Tibial nerve (tissue), 4 donors: ENCODE results near the gene LTBP1. TPM values are rescaled to one million over a fixed set of nuclear protein-coding genes. Genes with fewer than 3 reads are reported as not detected.

Source experiments
- DNase-seq, 2 donors: peaks; one replicate each; pipeline ENCODE4 v3.0.0-alpha.2; 2019; ENCODE audit warnings: low spot score in 2 of 2
- H3K27ac ChIP-seq, 4 donors: fragments of 200-600 bp; sonication (generic) in 3 of 4; one replicate each; pipeline ENCODE4 v1.5.1; 2017 to 2019; ENCODE audit warnings: mild to moderate bottlenecking in 1 of 4
- H3K27me3 ChIP-seq, 2 donors: fragments of 200-600 bp; sonication (generic) in 1 of 2; one replicate each; pipeline versions ENCODE4 v1.5.1 to v1.6.0; 2017 to 2019
- H3K36me3 ChIP-seq, 3 donors: fragments of 200-600 bp; sonication (generic); one replicate each; pipeline ENCODE4 v1.5.1; 2018 to 2019
- H3K4me1 ChIP-seq, 4 donors: fragments of 200-600 bp; sonication (generic) in 3 of 4; one replicate each; pipeline ENCODE4 v1.5.1; 2017 to 2019
- H3K4me3 ChIP-seq, 4 donors: fragments of 200-600 bp; sonication (generic) in 3 of 4; one replicate each; pipeline ENCODE4 v1.5.1; 2017 to 2019; ENCODE audit warnings: mild to moderate bottlenecking in 1 of 4, moderate library complexity in 1 of 4
- H3K9me3 ChIP-seq, 4 donors: fragments of 200-600 bp; sonication (generic) in 3 of 4; one replicate each; pipeline ENCODE4 v1.5.1; 2017 to 2019
- EP300 ChIP-seq, 2 donors: sonication (generic); formaldehyde crosslinking; IDR thresholded peaks; one replicate each; pipeline ENCODE4 v1.6.1; 2017; ENCODE audit warnings: antibody characterized with exemption in 2 of 2, mild to moderate bottlenecking in 1 of 2
- POLR2A ChIP-seq, 2 donors: fragments of 450-650 bp; IDR thresholded peaks; one replicate each; pipeline ENCODE4 v1.6.1; 2017; ENCODE audit warnings: antibody characterized with exemption in 2 of 2, mild to moderate bottlenecking in 2 of 2, moderate library complexity in 2 of 2
- WGBS, 2 donors: methylation state at CpG; one replicate each; pipeline ENCODE4 v1.1.5; 2018; 5-methylcytosine and 5-hydroxymethylcytosine counted together
- total RNA-seq, 4 donors: library from RNA; depleted of rRNA; stranded (reverse); fragments of >200 nt; gene quantifications; one replicate each; pipeline ENCODE4 v1.1.0, GENCODE V29; 2016
- TF ChIP-seq, protein P1 (sequence below), 5 experiments: fragments of 200-600 bp in 3 of 5; fragments of 450-650 bp in 2 of 5; sonication (generic) in 3 of 5; IDR thresholded peaks; one replicate each; pipeline ENCODE4 v1.5.1; 2016 to 2019; ENCODE audit warnings: antibody characterized with exemption in 5 of 5, mild to moderate bottlenecking in 3 of 5, moderate library complexity in 2 of 5

LTBP1 gene
- total RNA-seq, 4 donors from 2014 or later: 29.4 to 89.8 (median 50.6) TPM

DNA sequence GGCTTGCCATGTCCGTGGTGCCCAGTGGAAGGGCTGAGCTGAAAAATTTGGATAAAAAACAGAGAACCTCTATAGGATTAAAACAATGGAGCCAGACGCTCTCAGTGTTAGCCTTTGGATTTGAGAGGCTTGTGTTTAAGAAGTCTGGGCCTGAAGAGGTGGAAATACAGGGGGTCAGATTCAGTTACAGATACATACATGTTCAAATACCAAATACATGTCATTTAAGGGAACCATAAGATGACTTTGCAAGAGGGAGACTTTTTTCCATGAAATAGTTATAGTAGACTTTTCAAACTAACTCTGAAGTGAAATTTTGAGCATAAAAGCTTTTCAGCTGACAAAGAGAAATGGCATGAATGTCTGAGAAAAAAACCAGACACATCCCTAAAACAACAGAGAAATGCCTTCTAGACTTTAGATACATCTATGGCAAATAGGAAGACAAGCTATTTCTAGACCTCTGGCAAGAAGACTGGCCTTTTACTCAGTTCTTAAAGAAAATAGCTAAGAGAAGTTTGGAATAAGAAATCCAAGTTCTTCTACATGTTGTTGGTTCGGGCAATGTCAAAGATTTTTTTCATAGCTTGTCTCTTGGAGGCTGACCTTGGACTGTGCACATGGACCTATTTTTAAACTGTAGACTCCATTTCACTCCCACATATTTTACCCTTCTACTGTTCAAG is 112.9 kb downstream of the LTBP1 start:
- Histone ChIP-seq H3K4me1 (no peaks in the 10 kb centered on the region), H3K4me3 (no peak overlapping the region), H3K27me3 (no peaks in the 10 kb centered on the region), H3K27ac (no peak overlapping the region), H3K36me3 (no peaks in the 10 kb centered on the region), H3K9me3 (no peaks in the 10 kb centered on the region)
- no peak for DNase-seq
- TF ChIP-seq EP300 (IDR thresholded peaks at IDR 0.05) (no peak), POLR2A (IDR thresholded peaks at IDR 0.05) (no peak)
- TF ChIP-seq, protein P1, sequence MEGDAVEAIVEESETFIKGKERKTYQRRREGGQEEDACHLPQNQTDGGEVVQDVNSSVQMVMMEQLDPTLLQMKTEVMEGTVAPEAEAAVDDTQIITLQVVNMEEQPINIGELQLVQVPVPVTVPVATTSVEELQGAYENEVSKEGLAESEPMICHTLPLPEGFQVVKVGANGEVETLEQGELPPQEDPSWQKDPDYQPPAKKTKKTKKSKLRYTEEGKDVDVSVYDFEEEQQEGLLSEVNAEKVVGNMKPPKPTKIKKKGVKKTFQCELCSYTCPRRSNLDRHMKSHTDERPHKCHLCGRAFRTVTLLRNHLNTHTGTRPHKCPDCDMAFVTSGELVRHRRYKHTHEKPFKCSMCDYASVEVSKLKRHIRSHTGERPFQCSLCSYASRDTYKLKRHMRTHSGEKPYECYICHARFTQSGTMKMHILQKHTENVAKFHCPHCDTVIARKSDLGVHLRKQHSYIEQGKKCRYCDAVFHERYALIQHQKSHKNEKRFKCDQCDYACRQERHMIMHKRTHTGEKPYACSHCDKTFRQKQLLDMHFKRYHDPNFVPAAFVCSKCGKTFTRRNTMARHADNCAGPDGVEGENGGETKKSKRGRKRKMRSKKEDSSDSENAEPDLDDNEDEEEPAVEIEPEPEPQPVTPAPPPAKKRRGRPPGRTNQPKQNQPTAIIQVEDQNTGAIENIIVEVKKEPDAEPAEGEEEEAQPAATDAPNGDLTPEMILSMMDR (IDR thresholded peaks at IDR 0.05): no peak
- 59 to 63% methylated on average over 3 of the region's 3 CpGs for WGBS, 2 donors

- Histone ChIP-seq H3K4me3 (no peak overlapping the region), H3K9me3 (no peaks in the 10 kb centered on the region), H3K27me3 (no peaks in the 10 kb centered on the region), H3K36me3 (no peaks in the 10 kb centered on the region), H3K27ac (no peak overlapping the region), H3K4me1 (no peaks in the 10 kb centered on the region)
- TF ChIP-seq, protein P1 (IDR thresholded peaks at IDR 0.05): no peak
- TF ChIP-seq EP300 (IDR thresholded peaks at IDR 0.05): no peak
- DNase-seq: no peak
- WGBS, 2 donors: 76 to 77% methylated on average over 2 of the region's 2 CpGs
These were observed 113.7 kb downstream of the LTBP1 start for GRCh38 chr2:33060405-33060804.

GRCh38 chr2:33062665-33063250 is 116.0 kb downstream of the LTBP1 start:
- H3K4me3 ChIP-seq: no peak overlapping the region
- H3K36me3 ChIP-seq: no peaks in the 10 kb centered on the region
- H3K4me1 ChIP-seq: no peaks in the 10 kb centered on the region
- H3K9me3 ChIP-seq: no peaks in the 10 kb centered on the region
- TF ChIP-seq EP300 (IDR thresholded peaks at IDR 0.05) (no peak), POLR2A (IDR thresholded peaks at IDR 0.05) (no peak)
- TF ChIP-seq, protein P1 (IDR thresholded peaks at IDR 0.05): no peak
- 89 to 92% methylated on average over 4 of the region's 4 CpGs for WGBS, 2 donors
- H3K27me3 ChIP-seq: no peaks in the 10 kb centered on the region
- no peak overlapping the region for H3K27ac ChIP-seq
- no peak for DNase-seq

- TF ChIP-seq EP300 (IDR thresholded peaks at IDR 0.05): no peak
- Histone ChIP-seq H3K27me3 (no peaks in the 10 kb centered on the region), H3K27ac (no peak overlapping the region), H3K4me1 (no peaks in the 10 kb centered on the region), H3K36me3 (no peaks in the 10 kb centered on the region), H3K9me3 (no peaks in the 10 kb centered on the region), H3K4me3 (no peak overlapping the region)
- DNase-seq: no peak
- WGBS, 2 donors: 90 to 93% methylated on average over 3 of the region's 3 CpGs
These were observed 117.6 kb downstream of the LTBP1 start for GRCh38 chr2:33064349-33064801.

GRCh38 chr2:33067598-33067997 is 120.8 kb downstream of the LTBP1 start:
- TF ChIP-seq EP300 (IDR thresholded peaks at IDR 0.05) (no peak), POLR2A (IDR thresholded peaks at IDR 0.05) (no peak)
- TF ChIP-seq, protein P1 (IDR thresholded peaks at IDR 0.05): no peak
- no peak overlapping the region for H3K27ac ChIP-seq

More at GRCh38 chr2:33067598-33067997, 120.8 kb downstream of the LTBP1 start:
- Histone ChIP-seq H3K36me3 (no peaks in the 10 kb centered on the region), H3K27me3 (no peaks in the 10 kb centered on the region), H3K9me3 (no peaks in the 10 kb centered on the region), H3K4me3 (no peak overlapping the region), H3K4me1 (no peaks in the 10 kb centered on the region)
- DNase-seq: no peak
